HUES48 (cell line): Measurements from ENCODE around the gene BUD23.
"Not testable (repeated sequence)": the region's sequence is repeated elsewhere in the genome, so short reads cannot be mapped to it uniquely, and the experiment has no call there.

Source experiments
- H3K27ac ChIP-seq: one replicate; pipeline ENCODE4 v1.7.0; 2013; ENCODE audit warnings: low read depth, low read length, inconsistent platforms
- H3K27me3 ChIP-seq: 2 replicates; pipeline ENCODE4 v1.6.1; 2013; ENCODE audit warnings: mild to moderate bottlenecking, low read length; ENCODE audit not compliant: control insufficient read depth, insufficient read depth
- H3K36me3 ChIP-seq: 2 replicates; pipeline ENCODE4 v1.6.1; 2013; ENCODE audit warnings: low read length; ENCODE audit not compliant: control insufficient read depth, insufficient read depth
- H3K4me1 ChIP-seq: 2 replicates; pipeline ENCODE4 v1.6.1; 2013; ENCODE audit warnings: mild to moderate bottlenecking, low read length; ENCODE audit not compliant: control insufficient read depth, insufficient read depth
- H3K4me3 ChIP-seq: 2 replicates; pipeline ENCODE4 v1.5.1; 2013; ENCODE audit warnings: mild to moderate bottlenecking, low read depth, low read length
- H3K9ac ChIP-seq: 2 replicates; pipeline ENCODE4 v1.6.1; 2013; ENCODE audit warnings: mild to moderate bottlenecking, low read depth, low read length, moderate library complexity
- H3K9me3 ChIP-seq: 2 replicates; pipeline ENCODE4 v1.6.1; 2013; ENCODE audit warnings: low read length; ENCODE audit not compliant: control insufficient read depth, insufficient read depth

Gene BUD23

DNA sequence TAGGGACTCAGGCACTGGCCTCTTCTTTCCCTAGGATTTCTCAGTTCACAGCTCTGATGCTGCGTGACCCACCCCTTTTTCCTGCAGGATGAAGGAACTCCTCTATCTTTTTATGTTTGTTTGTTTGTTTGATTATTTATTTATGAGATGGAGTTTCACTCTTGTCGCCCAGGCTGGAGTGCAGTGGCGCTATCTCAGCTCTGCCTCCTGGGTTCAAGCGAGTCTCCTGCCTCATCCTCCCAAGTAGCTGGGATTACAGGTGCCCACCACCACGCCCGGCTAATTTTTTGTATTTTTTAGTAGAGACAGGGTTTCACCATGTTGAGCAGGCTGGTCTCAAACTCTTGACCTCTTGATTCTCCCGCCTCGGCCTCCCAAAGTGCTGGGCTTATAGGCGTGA is 37.0 kb downstream of the BUD23 start:
- H3K9ac ChIP-seq, H3K4me1 ChIP-seq, H3K36me3 ChIP-seq, H3K9me3 ChIP-seq, H3K4me3 ChIP-seq, H3K27ac ChIP-seq: not testable (repeated sequence)
- peaks cover 17% of the 10 kb centered on the region; the same call in 1 of the 2 replicates for H3K27me3 ChIP-seq

DNA sequence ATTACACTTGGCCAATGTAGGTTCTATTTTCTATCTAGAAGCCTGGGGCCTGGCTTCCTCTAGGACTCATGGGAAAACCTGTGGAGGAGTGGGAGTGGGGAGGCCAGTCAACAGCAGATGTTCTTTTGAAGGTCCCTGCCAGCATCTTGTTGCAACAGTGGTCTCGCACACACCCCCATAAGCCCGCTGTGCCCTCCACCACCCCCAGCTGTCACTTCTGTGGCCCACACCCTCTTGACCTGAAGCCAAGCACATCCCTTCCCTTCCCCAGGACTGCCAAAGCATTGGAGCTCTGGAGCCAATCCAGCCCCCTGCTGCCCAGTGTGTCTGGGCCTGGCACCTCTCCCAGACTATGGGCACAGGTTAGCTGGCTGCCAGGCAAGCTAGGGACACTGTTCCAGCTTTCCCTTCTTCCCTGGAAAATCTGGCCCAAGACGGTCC is 38.0 kb downstream of the BUD23 start:
- Histone ChIP-seq H3K36me3 (no peaks in the 10 kb centered on the region), H3K9me3 (no peaks in the 10 kb centered on the region), H3K27ac (no peak overlapping the region), H3K4me3 (no peak overlapping the region), H3K27me3 (peaks cover 17% of the 10 kb centered on the region; the same call in 1 of the 2 replicates), H3K9ac (no peak overlapping the region), H3K4me1 (no peaks in the 10 kb centered on the region)

DNA sequence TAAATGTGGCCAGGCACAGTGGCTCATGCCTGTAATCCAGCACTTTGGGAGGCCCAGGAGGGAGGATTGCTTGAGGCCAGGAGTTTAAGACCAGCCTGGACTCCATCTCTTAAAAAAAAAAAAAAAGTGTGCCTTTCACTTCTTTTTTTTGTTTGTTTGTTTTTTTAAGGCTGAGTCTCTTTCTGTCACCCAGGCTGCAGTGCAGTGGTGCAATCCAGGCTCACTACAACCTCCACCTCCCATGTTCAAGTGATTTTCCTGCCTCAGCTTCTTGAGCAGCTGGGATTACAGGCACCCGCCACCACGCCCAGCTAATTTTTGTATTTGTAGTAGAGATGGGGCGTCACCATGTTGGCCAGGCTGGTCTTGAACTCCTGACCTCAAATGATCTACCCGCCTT is 38.8 kb downstream of the BUD23 start:
- H3K9ac ChIP-seq, H3K9me3 ChIP-seq, H3K4me3 ChIP-seq, H3K4me1 ChIP-seq, H3K36me3 ChIP-seq, H3K27ac ChIP-seq: not testable (repeated sequence)
- H3K27me3 ChIP-seq, result peaks cover 17% of the 10 kb centered on the region; the same call in 1 of the 2 replicates

DNA sequence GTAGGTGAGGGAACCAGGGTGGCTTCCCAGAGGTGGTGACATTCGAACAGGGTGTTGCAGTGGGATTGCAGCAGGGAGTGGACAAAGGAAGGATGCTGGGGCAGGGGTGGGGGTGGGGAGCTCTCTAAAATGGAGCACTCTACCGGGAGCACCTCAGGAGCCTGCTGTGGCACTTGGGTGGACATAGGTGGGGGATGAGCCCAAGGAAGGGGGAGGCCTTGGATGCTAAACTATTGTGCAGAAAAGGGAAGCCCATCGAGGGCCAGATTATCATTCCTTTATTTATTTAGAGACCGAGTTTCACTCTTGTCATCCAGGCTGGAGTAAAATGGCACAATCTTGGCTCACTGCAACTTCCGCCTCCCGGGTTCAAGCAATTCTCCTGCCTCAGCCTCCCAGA is 39.4 kb downstream of the BUD23 start:
- Histone ChIP-seq H3K27me3 (peaks cover 17% of the 10 kb centered on the region; the same call in 1 of the 2 replicates), H3K9ac (no peak overlapping the region), H3K4me1 (no peaks in the 10 kb centered on the region), H3K4me3 (no peak overlapping the region), H3K9me3 (no peaks in the 10 kb centered on the region), H3K36me3 (no peaks in the 10 kb centered on the region), H3K27ac (no peak overlapping the region)

DNA sequence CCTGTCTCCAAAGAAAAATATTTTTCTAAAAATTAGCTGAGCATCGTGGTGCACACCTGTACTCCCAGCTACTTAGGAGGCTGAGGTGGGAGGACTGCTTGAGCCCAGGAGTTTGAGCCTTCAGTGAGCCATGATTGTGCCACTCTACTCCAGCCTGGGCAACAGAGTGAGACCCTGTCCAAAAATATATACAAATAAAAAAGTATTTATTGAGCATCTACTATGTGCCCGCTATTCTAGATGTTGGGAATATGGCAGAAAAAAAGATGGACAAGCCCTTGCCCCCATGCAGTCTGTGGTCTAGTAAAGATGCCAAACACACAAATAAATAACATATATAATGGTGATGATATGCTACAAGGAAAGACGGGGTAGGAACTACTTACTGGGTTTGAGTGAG is 40.4 kb downstream of the BUD23 start:
- Histone ChIP-seq H3K27ac (no peak overlapping the region), H3K36me3 (no peaks in the 10 kb centered on the region), H3K4me1 (no peaks in the 10 kb centered on the region; the same call in 1 of the 2 replicates)

DNA sequence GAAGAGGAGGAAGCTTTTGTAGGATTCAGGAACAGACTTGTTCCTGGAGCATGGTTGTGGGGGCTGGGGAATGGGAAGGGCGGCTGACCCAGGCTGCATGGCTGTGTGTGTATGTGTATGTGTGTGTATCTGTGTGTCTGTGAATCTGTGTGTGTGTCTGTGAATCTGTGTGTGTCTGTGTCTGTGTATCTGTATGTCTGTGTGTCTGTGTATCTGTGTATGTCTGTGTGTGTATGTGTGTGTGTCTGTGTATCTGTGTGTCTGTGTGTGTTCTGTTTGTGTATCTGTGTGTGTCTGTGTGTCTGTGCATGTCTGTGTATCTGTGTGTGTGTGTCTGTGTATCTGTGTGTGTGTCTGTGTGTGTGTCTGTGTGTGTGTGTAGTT is 42.7 kb downstream of the BUD23 start:
- no peaks in the 10 kb centered on the region; the same call in 1 of the 2 replicates for H3K4me1 ChIP-seq
- H3K27ac ChIP-seq, result no peak overlapping the region
- H3K27me3 ChIP-seq, result no peaks in the 10 kb centered on the region
- no peaks in the 10 kb centered on the region for H3K36me3 ChIP-seq
- no peak overlapping the region for H3K4me3 ChIP-seq
- H3K9ac ChIP-seq, result no peak overlapping the region
- no peaks in the 10 kb centered on the region for H3K9me3 ChIP-seq

More for the DNA sequence above, 40.4 kb downstream of the BUD23 start:
- no peak overlapping the region for H3K9ac ChIP-seq
- H3K9me3 ChIP-seq, result no peaks in the 10 kb centered on the region
- peaks cover 11% of the 10 kb centered on the region; the same call in 1 of the 2 replicates for H3K27me3 ChIP-seq
- no peak overlapping the region for H3K4me3 ChIP-seq

DNA sequence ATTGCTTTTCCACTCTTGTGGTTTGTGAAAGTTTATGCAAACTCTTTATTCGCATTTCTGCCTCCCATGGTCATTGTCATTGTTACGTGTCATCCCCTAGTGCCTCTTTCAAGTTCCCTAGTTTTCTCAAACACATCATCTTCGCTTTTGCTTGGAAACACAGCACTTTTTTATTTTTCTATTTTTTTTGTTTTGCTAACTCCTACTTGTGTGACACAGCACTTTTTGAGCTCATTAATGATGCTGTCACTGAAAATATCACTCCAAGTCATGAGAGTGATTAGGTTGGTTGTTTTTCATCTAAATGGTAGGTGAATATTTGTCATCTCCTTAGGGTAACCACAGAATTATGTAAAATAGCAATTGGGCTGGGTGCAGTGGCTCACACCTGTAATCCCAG is 44.6 kb downstream of the BUD23 start:
- Histone ChIP-seq H3K4me1 (no peaks in the 10 kb centered on the region; the same call in 1 of the 2 replicates), H3K27ac (no peak overlapping the region), H3K36me3 (no peaks in the 10 kb centered on the region), H3K4me3 (no peak overlapping the region), H3K9me3 (no peaks in the 10 kb centered on the region), H3K9ac (no peak overlapping the region), H3K27me3 (no peaks in the 10 kb centered on the region)

DNA sequence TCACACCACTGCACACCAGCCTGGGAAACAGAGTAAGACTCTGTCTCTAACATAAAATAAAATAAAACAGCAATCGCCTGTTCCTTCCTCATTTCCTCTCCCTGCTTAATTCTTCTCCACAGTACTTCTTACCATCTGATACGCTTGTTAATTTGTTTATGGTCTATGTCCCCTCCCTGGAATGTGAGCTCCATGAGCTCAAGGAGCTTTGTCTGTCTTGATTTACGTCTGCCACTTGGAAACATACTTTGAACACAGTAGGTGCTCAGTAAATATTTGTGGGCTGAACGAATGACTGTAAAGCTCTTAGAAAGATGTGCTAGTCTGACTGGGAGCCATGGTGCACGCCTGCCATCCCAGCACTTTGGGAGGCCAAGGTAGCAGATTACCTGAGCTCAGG is 45.2 kb downstream of the BUD23 start:
- H3K27me3 ChIP-seq, result no peaks in the 10 kb centered on the region
- H3K36me3 ChIP-seq, result no peaks in the 10 kb centered on the region
- no peaks in the 10 kb centered on the region; the same call in 1 of the 2 replicates for H3K4me1 ChIP-seq
- H3K4me3 ChIP-seq, result no peak overlapping the region
- no peaks in the 10 kb centered on the region for H3K9me3 ChIP-seq
- no peak overlapping the region for H3K9ac ChIP-seq
- no peak overlapping the region for H3K27ac ChIP-seq

DNA sequence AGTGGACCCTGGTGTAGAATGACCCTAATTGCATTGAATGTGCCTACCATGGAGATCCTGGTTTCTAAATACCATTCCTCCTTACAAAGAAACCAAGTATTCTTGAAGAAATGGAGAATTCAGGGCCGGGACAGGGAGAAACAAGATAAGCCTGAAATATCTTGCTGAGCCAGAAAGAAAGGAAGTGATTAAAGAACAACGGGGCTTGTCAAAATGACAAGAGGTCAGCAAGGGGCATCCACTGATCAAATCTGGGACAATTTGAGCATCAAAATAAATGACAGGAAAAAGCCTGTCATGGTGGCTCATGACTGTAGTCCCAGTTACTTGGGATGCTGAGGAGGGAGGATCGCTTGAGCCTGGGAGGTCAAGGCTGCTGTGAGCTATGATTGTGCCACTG is 47.1 kb downstream of the BUD23 start:
- Histone ChIP-seq H3K9me3 (no peaks in the 10 kb centered on the region), H3K27ac (no peak overlapping the region), H3K36me3 (0 out of 2 replicates have a peak, but pooled peaks cover under 1% of the 10 kb centered on the region), H3K4me1 (peaks cover 4% of the 10 kb centered on the region), H3K4me3 (no peak overlapping the region), H3K27me3 (no peaks in the 10 kb centered on the region), H3K9ac (no peak overlapping the region)

DNA sequence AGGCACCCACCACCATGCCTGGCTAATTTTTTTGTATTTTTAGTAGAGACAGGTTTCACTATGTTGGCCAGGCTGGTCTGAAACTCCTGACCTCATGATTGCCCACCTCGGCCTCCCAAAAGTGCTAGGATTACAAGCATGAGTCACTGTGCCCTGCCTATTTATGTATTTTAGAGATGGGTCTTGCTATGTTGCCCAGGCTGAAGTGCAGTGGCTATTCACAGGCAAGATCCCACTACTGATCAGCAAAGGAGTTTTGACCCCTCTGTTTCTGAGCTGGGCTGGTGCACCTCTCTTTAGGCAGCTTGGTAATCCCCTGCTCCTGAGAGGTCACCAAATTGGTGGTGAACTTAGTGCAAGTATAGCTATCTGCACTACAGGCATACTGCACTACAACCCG is 49.0 kb downstream of the BUD23 start:
- no peak overlapping the region for H3K4me3 ChIP-seq
- H3K27ac ChIP-seq, result no peak overlapping the region
- no peaks in the 10 kb centered on the region for H3K9me3 ChIP-seq
- H3K9ac ChIP-seq, result no peak overlapping the region
- peaks cover 17% of the 10 kb centered on the region for H3K36me3 ChIP-seq
- H3K27me3 ChIP-seq, result no peaks in the 10 kb centered on the region
- H3K4me1 ChIP-seq, result peaks cover 4% of the 10 kb centered on the region

DNA sequence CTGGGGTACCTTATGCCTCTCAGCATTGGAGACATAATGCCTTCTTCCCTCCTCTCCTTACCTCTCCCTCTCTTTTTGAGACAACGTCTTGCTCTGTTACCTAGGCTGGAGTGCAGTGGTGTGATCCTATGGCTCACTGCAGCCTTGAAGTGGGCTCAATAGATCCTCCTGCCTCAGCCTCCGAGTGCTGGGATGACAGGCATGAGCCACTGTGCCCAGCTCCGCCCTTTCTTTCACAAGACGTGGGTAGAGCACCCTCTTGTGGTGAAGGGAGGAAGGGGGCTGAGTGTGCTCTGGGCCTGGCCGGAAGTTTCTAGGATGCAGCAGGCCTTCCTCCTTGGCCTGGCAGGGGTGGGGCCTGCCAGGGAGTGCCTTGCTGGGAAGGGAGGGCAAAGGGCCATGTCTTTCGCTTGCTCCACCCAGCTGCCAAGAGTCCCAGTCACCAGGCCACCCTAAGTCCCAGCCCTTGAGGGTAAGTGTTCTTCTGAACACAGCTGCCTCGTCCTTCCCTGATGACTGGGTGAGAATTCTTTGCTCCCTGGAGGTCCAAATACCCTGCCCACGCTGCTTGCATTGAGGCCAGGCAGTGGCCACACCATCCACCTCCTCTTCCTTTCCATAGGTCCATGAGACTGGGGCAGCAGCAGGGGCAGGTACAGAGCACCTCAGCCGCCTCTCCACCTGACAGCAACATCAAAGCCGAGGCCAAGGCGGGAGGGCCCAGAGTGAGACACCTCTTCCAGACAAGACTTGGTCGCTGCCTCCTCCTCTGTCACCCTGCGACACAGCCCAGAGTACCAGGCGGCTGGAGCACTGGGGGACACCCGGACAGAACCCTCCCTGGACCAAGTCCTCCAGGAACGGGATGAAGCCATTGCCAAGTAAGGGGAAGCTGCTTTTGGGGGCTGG is 51.5 kb downstream of the BUD23 start:
- Histone ChIP-seq H3K36me3 (peaks cover 22% of the 10 kb centered on the region), H3K27me3 (no peaks in the 10 kb centered on the region), H3K9ac (no peak overlapping the region), H3K4me1 (peaks cover 8% of the 10 kb centered on the region; the same call in 1 of the 2 replicates), H3K4me3 (no peak overlapping the region), H3K27ac (peak overlapping the region; percentile 62), H3K9me3 (no peaks in the 10 kb centered on the region)
